H1 (cell line): ENCODE results near the gene OGFRL1. TPM values are rescaled to one million over a fixed set of nuclear protein-coding genes. Genes with fewer than 3 reads are reported as not detected.

Source experiments
- GABPA ChIP-seq: IDR thresholded peaks from 2 replicates; pipeline ENCODE4 v1.6.1; 2011; ENCODE audit warnings: mild to moderate bottlenecking, low read length, moderate library complexity, borderline replicate concordance; ENCODE audit not compliant: insufficient read depth
- HDAC2 ChIP-seq, 2 experiments: fragments of 300-600 bp in 1 of 2; sonication (generic) in 1 of 2; IDR thresholded peaks; 2 replicates each; pipeline ENCODE4 v1.6.1; 2011 to 2012; ENCODE audit warnings: low read depth in 2 of 2, low read length in 2 of 2, mild to moderate bottlenecking in 2 of 2, moderate library complexity in 2 of 2, borderline replicate concordance in 1 of 2, inconsistent platforms in 1 of 2
- KDM4A ChIP-seq: IDR thresholded peaks from one replicate; pipeline ENCODE4 v1.7.1; 2012; ENCODE audit warnings: low read depth, mild to moderate bottlenecking, moderate library complexity, low read length, inconsistent platforms; ENCODE audit not compliant: severe bottlenecking
- polyA plus RNA-seq, 7 experiments: library from polyadenylated mRNA; depleted of rRNA in 3 of 7; stranded (reverse) in 5 of 7; unstranded in 2 of 7; fragments of >200 nt in 5 of 7; fragments of 200-250 nt in 2 of 7; gene quantifications; 1 replicate in 5 of 7; 2 replicates in 1 of 7; 4 replicates in 1 of 7; pipeline versions ENCODE4 v1.2.1 to v1.2.3, GENCODE V29; 2011 to 2013; ENCODE audit warnings: missing spikeins in 2 of 7, mixed read lengths in 2 of 7
- total RNA-seq: library from RNA; stranded (reverse); fragmentation: NEBNext Ultra II Directional; extraction: Animal tissue kit (Norgen Biotek cat#: 25700); gene quantifications from 2 replicates; pipeline ENCODE4 v1.2.1, GENCODE V29; 2021

OGFRL1 gene
- total and polyA plus RNA-seq, 2 of the 8 experiments (the other 6 are each of a cell fraction or from before 2014, with no cell fraction given), result 1.1 to 9.0 TPM

GRCh38 chr6:71252960-71253359, 35.7 kb upstream of the OGFRL1 start (continued):
- TF ChIP-seq KDM4A (no peak), GABPA (no peak), HDAC2 (IDR thresholded peaks at IDR 0.05; ENCODE audit: borderline replicate concordance in 1 of 2, low read depth in 2 of 2, low read length in 2 of 2) (no peak)
